GM21515 (cell line): ENCODE measurements around the gene SBNO1.
A peak's percentile ranks its signal among the peaks of the same experiment; 100 is the strongest.
"Not testable (repeated sequence)": the region's sequence is repeated elsewhere in the genome, so short reads cannot be mapped to it uniquely, and the experiment has no call there.

Experiments
- ATAC-seq: cut with Tn5 transposase; IDR thresholded peaks from one replicate; pipeline ENCODE4 v1.9.1; 2021; ENCODE audit not compliant: unreplicated experiment

SBNO1 gene

GRCh38 chr12:123389560-123390351 is 25.1 kb upstream of the SBNO1 start:
- ATAC-seq: no peak

GRCh38 chr12:123388951-123389559 is 24.4 kb upstream of the SBNO1 start:
- peak; percentile 2 for ATAC-seq

- ATAC-seq: peak; percentile 39
These were observed 23.7 kb upstream of the SBNO1 start for GRCh38 chr12:123388177-123388950.

- ATAC-seq: no peak
These were observed 23.0 kb upstream of the SBNO1 start for GRCh38 chr12:123387508-123388176.

- ATAC-seq: not testable (repeated sequence)
These were observed 20.9 kb upstream of the SBNO1 start for GRCh38 chr12:123385536-123385935.

GRCh38 chr12:123384994-123385376 is 20.3 kb upstream of the SBNO1 start:
- no peak for ATAC-seq

GRCh38 chr12:123384318-123384993 is 19.8 kb upstream of the SBNO1 start:
- no peak for ATAC-seq

GRCh38 chr12:123382684-123383083 is 18.0 kb upstream of the SBNO1 start:
- ATAC-seq: no peak

GRCh38 chr12:123379391-123379790 is 14.7 kb upstream of the SBNO1 start:
- ATAC-seq: no peak

GRCh38 chr12:123372415-123372814 is 7.8 kb upstream of the SBNO1 start:
- ATAC-seq: not testable (repeated sequence)

GRCh38 chr12:123371667-123372368 is 7.2 kb upstream of the SBNO1 start:
- not testable (repeated sequence) for ATAC-seq

- ATAC-seq: no peak
These were observed 4.6 kb upstream of the SBNO1 start for GRCh38 chr12:123369229-123369628.

- not testable (repeated sequence) for ATAC-seq
These were observed 3.8 kb upstream of the SBNO1 start for GRCh38 chr12:123368431-123368830.

GRCh38 chr12:123367511-123367910 is 2.9 kb upstream of the SBNO1 start:
- no peak for ATAC-seq

- ATAC-seq: peak; percentile 60
These were observed 624 bp upstream of the SBNO1 start for GRCh38 chr12:123365025-123365917.

GRCh38 chr12:123363740-123364531 is 711 bp downstream of the SBNO1 start:
- ATAC-seq: peak; percentile 8

- no peak for ATAC-seq
These were observed 1.3 kb downstream of the SBNO1 start for GRCh38 chr12:123363390-123363739.

- ATAC-seq: no peak
These were observed 6.6 kb downstream of the SBNO1 start for GRCh38 chr12:123358035-123358434.
